Stimulated activated CD8-positive, alpha-beta memory T cell treated with anti-CD3 and anti-CD28 coated beads, Interleukin-15, amount 100 ng/mL, for 24 hours (primary cell): ENCODE results near the gene NKAIN2.

Source experiments
- DNase-seq: peaks from one replicate; pipeline ENCODE4 v3.0.0-alpha.2; 2020; ENCODE audit warnings: low read depth

Gene NKAIN2

GRCh38 chr6:124829822-124830221, 1026.2 kb downstream of the NKAIN2 start:
- DNase-seq, result no peak

- DNase-seq, result no peak
Observed at GRCh38 chr6:124830506-124830905, 1026.8 kb downstream of the NKAIN2 start.

GRCh38 chr6:124854338-124854922, 1050.8 kb downstream of the NKAIN2 start:
- DNase-seq, result no peak

GRCh38 chr6:124857746-124858145, 1054.1 kb downstream of the NKAIN2 start:
- DNase-seq, result no peak

GRCh38 chr6:124858564-124858963, 1054.9 kb downstream of the NKAIN2 start:
- no peak for DNase-seq

- no peak for DNase-seq
Observed at GRCh38 chr6:124859366-124859765, 1055.7 kb downstream of the NKAIN2 start.

GRCh38 chr6:124866040-124866439, 1062.4 kb downstream of the NKAIN2 start:
- DNase-seq, result no peak

GRCh38 chr6:124867121-124867520, 1063.5 kb downstream of the NKAIN2 start:
- DNase-seq, result no peak

GRCh38 chr6:124868481-124868880, 1064.8 kb downstream of the NKAIN2 start:
- DNase-seq, result no peak

- DNase-seq, result no peak
Observed at GRCh38 chr6:124869416-124869815, 1065.8 kb downstream of the NKAIN2 start.

- no peak for DNase-seq
Observed at GRCh38 chr6:124870611-124871459, 1067.2 kb downstream of the NKAIN2 start.

- DNase-seq, result no peak
Observed at GRCh38 chr6:124872361-124873065, 1068.8 kb downstream of the NKAIN2 start.

GRCh38 chr6:124873066-124873410, 1069.4 kb downstream of the NKAIN2 start:
- DNase-seq, result no peak
